DMS 273 (cell line): ENCODE results near the gene SLC27A4.
A peak's percentile ranks its signal among the peaks of the same experiment; 100 is the strongest.

Experiments used
- DNase-seq: peaks from one replicate; lab custom pipeline; 2025; ENCODE audit not compliant: unreplicated experiment; lab: John Stamatoyannopoulos, UW

SLC27A4 gene

DNA sequence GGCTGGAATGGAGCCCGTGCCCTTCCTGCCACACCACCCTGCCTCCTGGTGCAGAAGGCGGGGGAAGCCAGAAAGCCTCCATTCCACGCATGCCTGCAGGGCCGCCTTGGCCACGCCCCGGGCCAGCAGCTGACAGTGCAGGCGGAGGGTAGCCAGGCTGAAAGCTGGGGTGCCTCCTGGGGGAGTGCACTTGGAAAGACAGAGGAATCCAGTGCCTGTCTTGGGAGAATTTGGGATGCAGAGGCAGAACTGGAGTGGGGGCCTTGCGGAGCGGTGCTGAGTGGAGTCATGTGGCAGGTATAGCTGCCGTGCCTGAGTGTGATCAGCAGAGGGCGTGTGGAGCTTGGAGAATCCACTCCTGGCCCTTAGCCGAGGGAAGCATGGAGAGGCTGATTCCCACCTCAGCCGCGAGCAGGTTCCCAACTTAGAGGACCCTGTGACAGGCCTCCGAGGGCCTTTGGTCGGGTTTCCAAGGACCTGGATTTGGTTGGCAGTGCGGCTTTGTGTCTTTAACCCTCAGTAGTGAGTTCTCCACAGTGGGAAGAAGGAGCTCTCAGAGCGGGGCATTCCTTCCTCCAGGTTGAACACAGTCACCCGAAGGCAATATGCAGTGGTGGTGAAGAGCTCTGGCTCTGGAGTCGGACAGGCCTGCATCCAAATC is 21.8 kb downstream of the SLC27A4 start:
- DNase-seq: peak; percentile 95

DNA sequence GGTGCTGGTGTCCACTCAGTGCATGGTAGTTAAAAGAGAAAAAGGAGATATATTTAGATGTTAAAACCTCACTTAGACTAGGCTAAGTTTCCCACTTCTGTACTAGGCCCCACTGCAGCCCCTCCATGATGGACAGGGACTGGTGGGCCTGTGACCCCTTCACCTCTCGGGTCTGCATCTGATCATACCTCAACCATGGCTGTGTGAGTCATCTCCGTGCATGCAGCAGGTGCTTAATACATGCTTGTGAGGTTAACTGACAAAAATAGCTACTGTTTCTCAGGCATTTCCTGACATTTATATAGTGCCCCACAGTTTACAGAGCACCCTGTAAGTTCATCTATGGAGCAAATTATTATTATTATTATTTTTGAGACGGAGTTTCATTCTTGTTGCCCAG is 22.4 kb downstream of the SLC27A4 start:
- no peak for DNase-seq

DNA sequence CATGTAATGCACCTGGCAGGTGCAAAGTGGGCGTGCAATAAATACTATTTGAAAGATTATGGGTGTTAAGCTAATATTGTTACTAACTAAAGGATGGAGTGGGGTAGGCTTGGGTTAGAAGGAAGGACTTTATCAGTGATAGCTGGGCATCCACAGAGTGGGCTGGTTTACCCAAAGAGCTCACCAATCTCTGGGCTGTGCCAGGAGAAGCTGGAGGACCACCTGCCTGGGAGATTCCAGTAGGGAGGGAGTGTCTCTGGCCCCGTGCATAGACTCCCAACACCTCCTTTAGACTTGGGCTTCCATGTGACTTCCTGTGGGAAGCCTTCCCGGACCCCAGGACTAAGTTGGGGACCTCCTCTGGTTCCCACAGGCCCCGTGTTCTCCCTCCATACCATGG is 25.2 kb downstream of the SLC27A4 start:
- DNase-seq: no peak

GRCh38 chr9:128369024-128369706 is 28.8 kb downstream of the SLC27A4 start:
- no peak for DNase-seq

- peak; percentile 57 for DNase-seq
Observed at GRCh38 chr9:128370367-128370751, 30.0 kb downstream of the SLC27A4 start.

DNA sequence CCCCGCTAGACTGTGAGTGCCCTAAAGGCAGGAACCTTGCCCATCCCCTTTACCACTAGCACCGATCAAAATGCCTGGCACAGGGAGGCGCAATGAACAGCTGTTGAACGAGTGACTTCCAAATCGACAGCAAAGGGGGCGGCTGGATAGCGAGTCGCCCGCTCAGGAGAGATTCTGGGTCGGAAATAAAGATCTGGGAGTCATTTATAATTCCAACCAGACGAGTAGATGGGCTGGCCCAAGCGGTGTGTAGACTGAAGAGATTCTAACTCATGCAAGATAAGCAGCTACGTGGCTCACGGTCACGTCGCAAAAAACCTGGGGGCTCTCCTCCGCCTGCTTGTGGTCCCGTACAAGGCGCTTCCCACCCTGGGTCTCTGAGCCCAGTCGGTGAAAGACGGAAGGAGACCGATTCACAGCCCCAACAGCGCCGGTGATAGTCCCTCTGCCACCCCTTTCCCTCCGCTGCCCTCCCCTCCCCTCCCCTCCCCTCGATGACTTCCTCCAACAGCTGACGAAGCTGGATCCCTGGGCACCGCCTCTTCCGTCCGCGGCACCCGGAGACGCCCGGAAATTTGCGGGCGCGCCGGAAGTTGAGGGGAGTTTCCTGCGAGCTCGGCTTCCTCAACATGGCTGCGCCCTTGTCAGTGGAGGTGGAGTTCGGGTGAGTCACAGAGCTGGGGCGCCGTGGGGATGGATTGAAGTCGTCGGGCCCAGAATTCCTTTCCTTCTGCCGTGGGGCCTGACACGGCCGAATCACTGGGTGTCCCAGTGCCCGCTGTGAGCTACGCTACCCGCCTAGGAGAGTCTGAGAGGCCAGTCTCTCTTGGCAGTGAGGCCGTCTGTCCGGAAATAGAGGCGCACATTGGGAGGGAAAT is 30.7 kb downstream of the SLC27A4 start, which contains the start of gene URM1:
Gene URM1, plus strand, starts transcription at position 623 of the 878 bp plus-strand sequence. Its CDS starts 7 bp downstream, at position 630.
- peak; percentile 98 for DNase-seq

GRCh38 chr9:128371630-128372117 is 31.3 kb downstream of the SLC27A4 start:
- no peak for DNase-seq

- peak; percentile 29 for DNase-seq
Observed at GRCh38 chr9:128372188-128372641, 31.9 kb downstream of the SLC27A4 start.

- no peak for DNase-seq
Observed at GRCh38 chr9:128372784-128373183, 32.5 kb downstream of the SLC27A4 start.

GRCh38 chr9:128374221-128374675 is 33.9 kb downstream of the SLC27A4 start:
- no peak for DNase-seq

DNA sequence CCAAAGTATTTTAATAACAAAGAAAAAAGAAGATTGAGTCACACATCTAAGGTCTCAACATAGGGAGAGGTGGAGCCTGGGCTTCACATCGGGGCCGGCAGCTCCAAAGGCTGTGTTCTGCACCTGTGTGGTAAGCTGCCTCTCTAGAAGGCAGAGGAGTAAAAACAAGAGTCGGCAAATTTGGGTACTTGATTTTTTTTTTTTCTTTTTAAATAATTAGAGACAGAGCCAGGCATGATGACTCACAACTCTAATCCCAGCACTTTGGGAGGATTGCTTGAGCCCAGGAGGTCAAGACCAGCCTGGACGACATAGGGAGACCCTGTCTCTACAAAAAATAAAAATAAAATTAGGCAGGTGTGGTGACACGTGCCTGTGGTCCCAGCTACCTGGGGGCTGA is 35.5 kb downstream of the SLC27A4 start:
- no peak for DNase-seq

GRCh38 chr9:128382261-128382660 is 41.9 kb downstream of the SLC27A4 start:
- peak; percentile 88 for DNase-seq

DNA sequence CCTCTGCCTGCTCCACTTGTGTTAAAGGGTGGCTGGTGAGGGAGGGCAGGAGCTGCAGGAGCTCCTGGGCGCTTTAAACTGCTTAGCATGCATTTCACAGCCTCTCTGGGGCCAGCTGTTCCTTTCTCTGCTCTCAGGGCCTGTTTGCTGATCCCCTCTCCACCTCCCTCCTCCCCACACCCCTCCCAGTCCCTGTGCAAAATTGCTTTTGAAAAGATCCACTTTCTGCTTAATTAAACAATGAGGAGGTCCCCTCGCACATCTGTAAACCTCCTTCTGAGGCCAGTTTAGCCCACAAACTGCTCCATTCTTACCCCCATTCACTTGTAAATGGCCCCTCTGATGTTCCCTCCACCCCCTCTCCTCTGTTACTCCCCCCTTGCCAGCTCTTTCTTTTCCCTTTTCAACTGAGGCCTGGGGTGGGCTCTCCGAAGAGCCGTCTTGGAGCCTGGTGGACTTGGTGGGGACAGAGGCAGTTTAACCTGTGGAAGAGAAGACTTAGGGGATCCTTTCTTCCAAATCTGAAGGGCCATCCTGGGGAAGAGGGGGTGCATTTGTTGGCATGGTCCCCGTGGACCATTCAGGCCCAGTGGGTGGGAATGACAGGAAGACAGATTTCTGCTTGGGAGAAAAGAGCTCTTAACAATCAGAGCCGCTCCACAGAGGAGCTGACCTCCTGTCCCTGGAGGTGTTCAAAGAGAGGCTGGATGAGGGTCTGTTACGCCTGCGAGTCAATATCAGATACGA is 42.9 kb downstream of the SLC27A4 start:
- peak; percentile 89 for DNase-seq

DNA sequence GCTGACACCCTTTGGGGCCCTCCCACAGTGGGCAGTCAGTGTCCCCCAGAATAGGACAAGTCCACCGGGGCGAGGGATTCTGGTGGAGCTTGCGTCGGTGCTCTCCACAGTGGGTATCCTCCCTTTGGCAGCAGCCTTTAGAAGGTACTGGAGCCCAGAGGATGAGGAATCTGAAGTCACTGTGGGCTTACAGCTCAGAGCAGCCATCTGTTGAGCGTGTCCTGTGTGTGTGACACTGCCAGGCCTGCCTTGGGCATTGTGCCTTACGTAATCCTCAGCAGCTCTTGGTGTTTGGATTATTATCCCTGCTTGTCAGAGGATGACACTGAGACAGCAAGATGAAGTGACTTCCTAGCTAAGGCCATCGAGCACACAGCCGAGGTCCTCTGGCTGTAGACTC is 43.5 kb downstream of the SLC27A4 start:
- DNase-seq: peak; percentile 65

GRCh38 chr9:128384801-128385495 is 44.6 kb downstream of the SLC27A4 start:
- no peak for DNase-seq

DNA sequence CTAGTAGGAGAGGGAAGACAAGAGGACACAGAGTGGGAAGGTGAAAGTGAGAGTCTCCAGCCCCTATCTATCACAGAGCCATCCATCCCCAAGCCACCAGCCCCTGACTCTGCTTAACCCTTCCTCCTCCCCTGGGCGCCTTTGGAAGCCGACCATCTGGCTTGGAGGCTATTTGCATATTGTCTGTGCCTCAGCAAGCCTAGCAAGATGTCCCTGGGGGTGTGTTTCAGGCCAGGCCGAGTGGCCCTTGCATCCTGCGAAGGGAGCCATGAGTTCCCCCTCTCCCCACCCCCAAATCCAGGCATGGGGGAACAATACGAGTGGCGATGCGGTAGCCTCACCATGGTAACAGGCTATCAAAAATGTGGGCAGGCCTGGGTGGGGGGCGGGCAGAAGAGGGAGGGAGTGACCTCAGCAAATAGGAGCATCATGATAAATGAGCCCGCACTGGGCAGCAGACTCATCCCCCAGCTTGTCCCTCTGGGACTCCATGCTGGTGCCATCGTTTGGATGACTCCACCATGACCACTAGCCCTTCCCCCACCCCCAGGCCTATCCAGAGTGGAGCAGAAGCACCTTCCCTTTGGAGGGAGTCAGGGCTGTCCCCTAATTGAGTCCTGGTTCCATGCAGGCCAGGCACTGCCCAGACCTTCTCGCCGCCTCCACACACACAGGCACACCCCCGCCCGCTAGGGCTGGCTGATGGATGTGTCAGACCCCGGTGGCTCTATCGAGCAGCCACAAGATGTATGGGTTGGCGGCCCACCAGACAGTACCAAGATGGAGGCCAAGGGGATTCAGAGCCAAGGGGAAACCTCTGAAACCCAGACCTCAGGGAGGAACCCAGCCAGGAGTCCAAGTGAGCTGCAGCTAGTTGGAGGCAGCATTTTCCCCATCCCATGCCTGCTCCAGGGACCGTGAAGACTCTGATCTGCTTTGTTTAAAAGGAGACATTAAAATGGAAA is 45.5 kb downstream of the SLC27A4 start:
- DNase-seq: peak; percentile 79

DNA sequence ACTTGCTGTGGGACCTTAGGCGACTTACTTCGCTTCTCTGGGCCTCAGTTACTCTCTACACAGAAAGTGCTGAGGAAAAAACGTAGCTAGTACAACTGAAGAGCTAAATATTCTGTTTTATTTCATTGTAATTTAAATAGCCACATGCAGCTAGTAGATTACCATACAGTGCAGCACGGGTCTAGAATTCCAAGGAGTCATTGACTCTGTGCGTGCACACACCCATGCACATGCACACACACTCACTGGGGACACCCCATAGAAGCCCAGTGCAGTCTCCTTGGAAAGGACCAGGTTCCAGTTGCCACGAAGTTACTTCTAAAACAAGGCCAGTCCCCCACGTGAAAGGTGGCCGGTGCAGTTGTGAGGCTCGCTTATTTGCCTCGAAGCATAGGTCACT is 47.8 kb downstream of the SLC27A4 start:
- DNase-seq: no peak

DNA sequence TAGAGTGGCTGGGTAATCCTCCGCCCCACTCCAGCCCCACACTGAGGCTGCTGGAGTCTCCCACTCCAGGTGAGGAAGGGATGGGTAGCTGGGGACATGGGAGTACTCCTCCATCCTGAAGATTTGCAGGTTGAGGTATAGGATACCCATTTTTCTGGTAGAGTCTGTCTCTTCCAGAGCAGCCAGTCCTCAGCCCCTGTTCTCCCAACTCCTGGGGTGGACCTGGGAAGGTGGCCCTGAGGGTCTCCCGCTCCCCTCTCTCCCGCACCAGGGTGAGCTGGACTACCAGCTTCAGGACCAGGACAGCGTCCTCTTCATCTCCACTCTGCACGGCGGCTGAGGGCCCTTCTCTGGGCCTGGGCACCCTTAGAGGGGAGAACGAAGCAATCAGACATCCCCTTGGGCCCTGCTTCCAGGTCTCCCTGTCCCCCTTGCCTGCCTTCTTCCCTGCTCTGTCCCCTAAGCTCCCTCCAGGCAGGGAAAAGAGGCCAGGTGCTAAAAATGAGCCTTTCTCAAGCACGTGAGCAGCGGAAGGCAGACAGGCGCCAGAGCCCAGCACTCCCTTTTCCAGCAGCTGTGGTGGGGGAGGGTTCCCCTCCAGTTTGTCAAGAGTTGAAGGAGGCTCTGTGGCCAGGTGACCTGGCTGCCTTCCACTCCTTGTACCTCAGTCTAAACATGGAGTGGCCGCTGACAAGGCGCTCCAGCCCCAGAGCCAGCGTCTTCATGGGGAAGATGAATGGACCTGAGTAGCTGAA is 49.2 kb downstream of the SLC27A4 start:
- peak; percentile 91 for DNase-seq
